ENCODE results near the gene ZNF185.
"Not testable (repeated sequence)": the region's sequence is repeated elsewhere in the genome, so short reads cannot be mapped to it uniquely, and the experiment has no call there.

DNA sequence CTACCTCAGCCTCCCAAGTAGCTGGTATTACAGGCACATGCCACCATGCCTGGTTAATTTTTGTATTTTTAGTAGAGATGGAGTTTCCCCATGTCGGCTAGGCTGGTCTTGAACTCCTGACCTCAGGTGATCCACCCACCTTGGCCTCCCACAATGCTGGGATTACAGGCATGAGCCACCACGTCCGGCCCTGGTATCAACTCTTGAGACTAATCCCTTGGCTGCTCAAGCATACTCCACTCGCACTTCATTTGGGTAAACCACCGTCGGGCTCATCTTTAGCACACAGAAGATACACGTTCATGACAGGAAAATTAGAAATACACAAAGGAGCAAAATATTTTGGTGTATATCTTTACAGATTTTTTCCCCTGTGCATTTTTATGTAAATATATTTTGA, 12.2 kb downstream of the ZNF185 start:
- not testable (repeated sequence) for TF ChIP-seq SUZ12 (IDR thresholded peaks at IDR 0.05; ENCODE audit: low read length); HDAC2 (IDR thresholded peaks at IDR 0.05; ENCODE audit: borderline replicate concordance in 1 of 2, low read depth in 2 of 2, low read length in 2 of 2); SIX5 (IDR thresholded peaks at IDR 0.05; ENCODE audit: low read depth, low read length); ZNF274 (IDR thresholded peaks at IDR 0.05; ENCODE audit: borderline replicate concordance, extremely low read depth, low read length); CHD1 (IDR thresholded peaks at IDR 0.05; ENCODE audit: low read depth, low read length); RFX5 (IDR thresholded peaks at IDR 0.05; ENCODE audit: borderline replicate concordance, low read depth, low read length); POLR2A (IDR thresholded peaks at IDR 0.05; ENCODE audit: control extremely low read depth in 1 of 2, low read depth in 2 of 2, low read length in 2 of 2); CREB1 (IDR thresholded peaks at IDR 0.05); JUN (IDR thresholded peaks at IDR 0.05; ENCODE audit: low read depth, low read length); EZH2 (IDR thresholded peaks at IDR 0.05; ENCODE audit: low read depth, low read length, severe bottlenecking); EP300 (IDR thresholded peaks at IDR 0.05; ENCODE audit: borderline replicate concordance in 1 of 2, low read depth in 2 of 2, low read length in 2 of 2)
- TF ChIP-seq, protein P1, sequence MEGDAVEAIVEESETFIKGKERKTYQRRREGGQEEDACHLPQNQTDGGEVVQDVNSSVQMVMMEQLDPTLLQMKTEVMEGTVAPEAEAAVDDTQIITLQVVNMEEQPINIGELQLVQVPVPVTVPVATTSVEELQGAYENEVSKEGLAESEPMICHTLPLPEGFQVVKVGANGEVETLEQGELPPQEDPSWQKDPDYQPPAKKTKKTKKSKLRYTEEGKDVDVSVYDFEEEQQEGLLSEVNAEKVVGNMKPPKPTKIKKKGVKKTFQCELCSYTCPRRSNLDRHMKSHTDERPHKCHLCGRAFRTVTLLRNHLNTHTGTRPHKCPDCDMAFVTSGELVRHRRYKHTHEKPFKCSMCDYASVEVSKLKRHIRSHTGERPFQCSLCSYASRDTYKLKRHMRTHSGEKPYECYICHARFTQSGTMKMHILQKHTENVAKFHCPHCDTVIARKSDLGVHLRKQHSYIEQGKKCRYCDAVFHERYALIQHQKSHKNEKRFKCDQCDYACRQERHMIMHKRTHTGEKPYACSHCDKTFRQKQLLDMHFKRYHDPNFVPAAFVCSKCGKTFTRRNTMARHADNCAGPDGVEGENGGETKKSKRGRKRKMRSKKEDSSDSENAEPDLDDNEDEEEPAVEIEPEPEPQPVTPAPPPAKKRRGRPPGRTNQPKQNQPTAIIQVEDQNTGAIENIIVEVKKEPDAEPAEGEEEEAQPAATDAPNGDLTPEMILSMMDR (IDR thresholded peaks at IDR 0.05; ENCODE audit: control extremely low read depth in 1 of 3, insufficient read depth in 1 of 3, low read depth in 1 of 3, low read length in 3 of 3): not testable (repeated sequence)

Data from H1 (cell line).